OCI-M2 (cell line): ENCODE data around the gene WDR18.

Source experiments
- DNase-seq: peaks from one replicate; lab custom pipeline; 2025; ENCODE audit not compliant: unreplicated experiment; lab: John Stamatoyannopoulos, UW

WDR18 gene

DNA sequence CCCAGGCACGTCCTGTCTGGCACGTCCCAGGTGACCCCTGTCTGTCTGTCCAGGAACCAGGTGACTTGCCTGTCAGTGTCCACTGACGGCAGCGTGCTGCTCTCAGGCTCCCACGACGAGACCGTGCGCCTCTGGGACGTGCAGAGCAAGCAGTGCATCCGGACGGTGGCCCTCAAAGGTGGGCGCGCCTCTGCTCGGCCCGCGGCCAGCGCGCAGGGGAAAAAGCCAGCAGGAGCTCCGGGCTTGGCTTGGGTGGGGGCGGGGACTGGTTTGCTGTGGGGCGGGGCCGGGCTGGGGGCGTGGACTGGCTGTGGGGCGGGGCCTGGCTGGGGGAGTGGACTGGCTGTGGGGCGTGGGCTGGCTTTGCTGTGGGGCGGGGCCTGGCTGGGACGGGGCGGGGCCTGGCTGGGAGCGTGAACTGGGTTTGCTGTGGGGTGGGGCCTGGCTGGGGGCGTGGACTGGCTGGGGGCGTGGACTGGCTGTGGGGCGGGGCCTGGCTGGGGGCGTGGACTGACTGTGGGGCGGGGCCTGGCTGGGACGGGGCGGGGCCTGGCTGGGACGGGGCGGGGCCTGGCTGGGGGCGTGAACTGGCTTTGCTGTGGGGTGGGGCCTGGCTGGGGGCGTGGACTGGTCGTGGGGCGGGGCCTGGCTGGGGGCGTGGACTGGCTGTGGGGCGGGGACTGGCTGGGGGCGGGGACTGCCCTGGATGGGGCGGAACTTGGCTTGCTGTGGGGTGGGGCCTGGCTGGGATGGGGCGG, 7.2 kb downstream of the WDR18 start:
- DNase-seq: no peak

DNA sequence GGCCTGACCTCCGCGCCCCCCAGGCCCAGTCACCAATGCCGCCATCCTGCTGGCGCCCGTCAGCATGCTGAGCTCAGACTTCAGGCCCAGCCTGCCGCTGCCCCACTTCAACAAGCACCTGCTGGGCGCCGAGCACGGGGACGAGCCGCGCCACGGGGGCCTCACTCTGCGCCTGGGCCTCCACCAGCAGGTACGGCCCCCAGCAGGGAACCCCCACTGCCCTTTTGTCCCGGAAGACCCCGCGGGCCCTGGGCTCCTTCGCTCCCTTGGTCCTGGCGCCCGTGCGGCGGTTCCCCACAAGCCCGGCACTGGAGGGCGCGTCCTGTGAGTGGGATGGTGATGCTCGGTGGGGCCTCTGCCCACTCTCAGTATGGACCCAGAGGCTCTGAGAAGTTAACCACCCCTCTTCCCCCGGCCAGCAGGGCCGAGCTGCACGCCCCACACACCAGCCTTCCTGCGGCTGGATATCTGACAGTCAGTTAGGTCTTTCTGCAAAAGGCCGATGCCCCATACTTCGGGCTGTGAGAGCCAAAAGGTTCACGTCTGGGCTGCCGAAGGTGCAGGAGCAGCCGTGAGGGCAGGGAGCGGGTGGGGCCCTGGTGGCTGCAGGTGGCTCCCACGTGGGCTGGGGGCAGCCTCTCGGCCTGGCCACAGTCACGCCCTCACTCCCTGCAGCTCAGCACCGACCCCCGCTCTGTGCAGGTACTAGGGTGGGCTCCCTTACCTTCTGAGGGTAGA, 8.0 kb downstream of the WDR18 start:
- DNase-seq: no peak

DNA sequence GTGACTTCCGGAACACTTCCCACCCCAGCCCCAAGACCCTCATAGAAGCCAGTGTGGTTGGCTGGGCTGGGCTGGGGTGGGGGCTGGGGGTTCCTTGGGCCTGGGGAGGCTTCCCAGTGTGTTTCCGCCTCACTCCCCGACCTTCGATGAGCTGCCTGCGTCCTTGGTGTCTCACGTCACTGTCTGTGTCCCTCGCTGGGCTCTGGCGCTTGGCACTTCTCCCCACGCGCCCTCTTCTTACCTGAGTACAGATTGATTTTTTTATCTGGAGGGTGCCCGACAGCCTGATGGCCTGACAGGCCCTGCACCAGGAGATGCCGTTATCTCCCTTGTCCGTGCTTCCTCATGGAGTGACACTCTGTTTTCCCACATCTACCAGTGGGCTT, 8.5 kb downstream of the WDR18 start:
- DNase-seq: no peak

- no peak for DNase-seq
These were observed 9.3 kb downstream of the WDR18 start for GRCh38 chr19:993361-993830.

DNA sequence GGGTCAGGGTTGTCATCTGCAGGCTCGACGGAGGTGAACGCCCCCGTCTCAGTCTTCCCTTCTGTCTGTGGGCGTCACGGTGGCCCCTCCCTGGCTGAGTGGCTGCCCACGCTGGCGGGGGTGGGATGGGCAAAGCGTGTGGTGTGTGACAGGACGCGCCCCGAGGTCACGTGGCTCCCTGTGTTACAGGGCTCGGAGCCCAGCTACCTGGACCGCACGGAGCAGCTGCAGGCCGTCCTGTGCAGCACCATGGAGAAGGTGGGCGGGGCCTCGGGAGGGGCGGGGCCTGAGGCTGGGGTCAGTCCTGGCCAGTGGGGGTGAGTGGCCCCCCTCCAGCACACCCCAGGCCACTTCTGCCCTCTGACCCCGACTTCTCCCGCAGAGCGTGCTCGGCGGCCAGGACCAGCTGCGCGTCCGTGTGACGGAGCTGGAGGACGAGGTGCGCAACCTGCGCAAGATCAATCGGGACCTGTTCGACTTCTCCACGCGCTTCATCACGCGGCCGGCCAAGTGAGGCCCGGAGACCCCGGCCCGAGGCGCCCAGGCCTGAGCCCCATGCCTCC, 9.8 kb downstream of the WDR18 start:
- no peak for DNase-seq

GRCh38 chr19:994516-994915, 10.4 kb downstream of the WDR18 start:
- no peak for DNase-seq

- no peak for DNase-seq
These were observed 11.1 kb downstream of the WDR18 start for GRCh38 chr19:995051-995827.

DNA sequence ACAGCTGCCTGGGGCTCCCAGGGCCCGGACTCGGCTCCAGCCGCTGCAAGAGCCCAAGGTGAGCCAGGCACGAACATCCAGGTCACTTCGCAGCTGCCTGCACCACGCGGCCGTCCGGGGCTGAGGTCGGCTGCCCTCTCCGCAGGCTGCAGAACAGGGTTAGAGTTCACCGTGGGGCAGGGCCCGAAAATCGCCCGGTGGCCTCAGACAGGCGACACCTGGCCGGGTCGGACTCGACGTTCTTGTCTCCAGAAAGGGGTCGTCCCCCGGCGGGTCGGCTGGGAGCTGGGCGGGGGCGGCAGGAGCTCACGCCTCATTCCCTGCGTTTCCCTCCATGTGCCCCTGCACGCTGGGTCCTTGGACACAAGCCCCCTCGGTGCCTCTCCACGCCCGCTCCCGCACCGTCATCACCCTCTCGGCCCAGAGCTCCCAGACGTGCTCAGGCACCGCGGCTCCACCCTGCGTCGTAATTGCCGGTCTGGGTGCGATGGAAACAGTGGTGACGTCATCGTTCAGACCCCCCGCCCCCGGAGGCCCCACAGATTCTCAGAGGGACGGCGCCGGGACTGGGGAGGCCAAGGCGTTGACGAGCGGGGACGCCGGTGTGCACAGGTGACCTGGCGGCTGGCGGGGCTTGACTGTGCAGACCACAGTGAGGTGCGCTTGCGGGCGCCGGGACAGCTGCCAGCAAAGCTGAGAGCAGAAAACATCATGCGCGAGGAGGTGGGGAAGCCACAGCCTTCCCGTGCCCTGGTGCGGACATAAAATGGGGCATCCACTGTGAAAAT, 12.1 kb downstream of the WDR18 start:
- no peak for DNase-seq

DNA sequence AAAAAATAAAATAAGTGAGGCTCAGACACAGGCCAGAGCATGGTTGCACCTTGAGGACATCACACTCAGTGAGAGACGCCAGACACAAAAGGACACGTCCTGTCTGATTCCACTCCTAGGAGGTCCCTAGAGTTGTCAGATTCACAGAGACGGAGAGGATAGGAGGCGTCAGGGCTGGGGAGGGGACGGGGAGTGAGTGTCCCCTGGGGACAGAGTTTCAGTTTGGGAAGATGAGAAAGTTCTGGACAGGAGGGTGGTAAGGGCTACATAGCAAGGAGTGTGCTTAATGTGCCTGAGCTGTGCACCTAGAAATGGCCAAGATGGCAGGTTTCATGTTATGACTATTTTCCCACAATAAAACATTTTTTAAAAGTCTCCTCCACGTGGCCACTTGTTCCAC, 13.9 kb downstream of the WDR18 start:
- DNase-seq: no peak

DNA sequence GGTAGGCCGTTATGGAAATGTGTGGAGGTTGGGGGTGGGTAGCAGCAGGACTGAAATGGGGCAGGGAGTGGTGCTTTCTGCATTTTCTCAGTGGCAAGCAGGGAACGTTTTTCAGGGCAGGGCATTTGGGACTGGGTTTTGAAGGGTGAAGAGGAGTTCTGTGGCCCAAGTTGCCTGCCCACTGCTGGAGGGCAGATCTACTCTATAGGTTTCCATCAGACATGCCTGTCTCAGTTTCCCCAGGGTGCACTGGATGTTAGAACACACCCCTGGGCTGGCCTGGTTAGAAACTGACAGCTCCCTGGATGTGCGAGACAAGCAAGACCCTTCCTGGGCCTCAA, 15.2 kb downstream of the WDR18 start:
- DNase-seq: no peak

DNA sequence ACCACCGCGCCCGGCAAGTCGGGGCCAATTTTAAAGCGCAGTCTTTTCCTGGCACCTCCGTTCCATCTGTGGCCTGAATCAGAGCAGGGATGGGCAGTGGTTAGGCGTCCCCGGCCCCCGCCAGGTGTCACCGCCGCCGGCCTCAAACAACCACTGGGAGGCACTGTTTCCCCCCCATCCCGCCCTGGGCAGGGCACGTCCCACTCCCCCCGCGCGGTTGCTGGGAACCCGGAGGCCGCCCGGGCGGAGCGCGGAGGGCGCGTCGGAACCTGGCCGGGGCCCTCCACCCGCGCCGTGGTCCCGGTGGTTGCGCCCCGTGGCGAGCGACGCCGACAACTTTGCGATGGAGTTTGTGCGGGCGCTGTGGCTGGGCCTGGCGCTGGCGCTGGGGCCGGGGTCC, 15.9 kb downstream of the WDR18 start, which contains the start of gene GRIN3B:
Gene GRIN3B, plus strand, starts transcription at position 325 of the 400 bp plus-strand sequence. Its CDS starts 19 bp downstream, at position 344.
- DNase-seq: no peak

- DNase-seq: no peak
These were observed 16.7 kb downstream of the WDR18 start for GRCh38 chr19:1000591-1001537.

DNA sequence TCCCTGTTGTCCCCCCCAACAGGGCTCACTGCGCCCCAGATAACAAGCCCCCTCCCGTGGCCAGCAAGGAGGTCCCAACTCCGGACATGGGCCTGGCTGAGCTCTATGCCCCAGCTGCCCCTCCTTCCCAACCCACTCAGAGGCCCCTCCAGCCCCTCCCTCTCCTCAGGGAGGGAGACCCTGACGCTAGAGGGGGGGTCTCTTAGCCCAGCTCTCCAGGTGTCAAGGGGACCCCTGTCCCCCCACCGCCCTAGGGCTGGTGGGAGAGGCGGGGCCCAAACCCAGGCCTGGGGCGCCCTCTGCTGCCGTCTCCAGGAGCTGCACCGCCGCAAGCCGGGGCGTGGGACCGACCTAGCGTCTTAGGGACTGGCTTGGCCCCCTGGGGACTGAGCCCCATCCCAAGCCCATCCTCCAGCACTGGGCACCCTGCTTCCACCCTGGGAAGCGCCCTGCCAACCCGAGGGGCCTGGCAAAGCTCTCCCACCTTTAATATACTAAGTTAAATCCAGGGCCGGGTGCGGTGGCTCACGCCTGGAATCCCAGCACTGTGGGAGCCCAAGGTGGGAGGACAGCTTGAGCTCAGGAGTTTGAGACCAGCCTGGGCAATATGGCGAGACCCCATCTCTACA, 17.5 kb downstream of the WDR18 start:
- no peak for DNase-seq

DNA sequence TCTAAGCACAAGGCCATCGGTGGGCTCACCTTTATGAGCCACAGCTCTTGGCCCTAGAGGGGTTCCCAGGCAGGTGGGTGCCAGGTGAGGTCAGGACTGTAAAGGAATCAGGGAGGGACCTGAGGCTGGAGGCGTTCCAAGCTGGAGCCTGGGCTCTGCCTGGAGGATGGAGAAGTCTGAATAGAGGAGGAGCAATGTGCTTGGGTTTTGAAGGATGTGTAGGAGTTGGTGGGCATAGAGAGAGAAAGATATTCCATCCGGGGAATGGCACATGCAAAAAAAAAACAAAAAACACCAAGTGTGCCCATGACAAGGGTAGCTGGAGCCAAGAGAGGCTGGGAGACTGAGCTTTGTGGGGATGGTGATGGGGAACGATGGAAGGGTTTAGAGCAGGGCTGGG, 18.5 kb downstream of the WDR18 start:
- DNase-seq: no peak

GRCh38 chr19:1003283-1003682, 19.1 kb downstream of the WDR18 start:
- no peak for DNase-seq

- no peak for DNase-seq
These were observed 20.2 kb downstream of the WDR18 start for GRCh38 chr19:1004204-1004802.

DNA sequence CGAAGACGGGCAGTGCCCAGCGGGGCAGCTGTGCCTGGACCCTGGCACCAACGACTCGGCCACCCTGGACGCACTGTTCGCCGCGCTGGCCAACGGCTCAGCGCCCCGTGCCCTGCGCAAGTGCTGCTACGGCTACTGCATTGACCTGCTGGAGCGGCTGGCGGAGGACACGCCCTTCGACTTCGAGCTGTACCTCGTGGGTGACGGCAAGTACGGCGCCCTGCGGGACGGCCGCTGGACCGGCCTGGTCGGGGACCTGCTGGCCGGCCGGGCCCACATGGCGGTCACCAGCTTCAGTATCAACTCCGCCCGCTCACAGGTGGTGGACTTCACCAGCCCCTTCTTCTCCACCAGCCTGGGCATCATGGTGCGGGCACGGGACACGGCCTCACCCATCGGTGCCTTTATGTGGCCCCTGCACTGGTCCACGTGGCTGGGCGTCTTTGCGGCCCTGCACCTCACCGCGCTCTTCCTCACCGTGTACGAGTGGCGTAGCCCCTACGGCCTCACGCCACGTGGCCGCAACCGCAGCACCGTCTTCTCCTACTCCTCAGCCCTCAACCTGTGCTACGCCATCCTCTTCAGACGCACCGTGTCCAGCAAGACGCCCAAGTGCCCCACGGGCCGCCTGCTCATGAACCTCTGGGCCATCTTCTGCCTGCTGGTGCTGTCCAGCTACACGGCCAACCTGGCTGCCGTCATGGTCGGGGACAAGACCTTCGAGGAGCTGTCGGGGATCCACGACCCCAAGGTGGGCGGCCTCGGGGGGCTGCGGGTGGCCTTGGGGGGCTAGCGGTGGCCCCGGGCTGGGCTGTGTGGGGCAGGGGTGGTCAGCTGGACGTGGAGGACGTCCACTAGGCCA, 20.9 kb downstream of the WDR18 start:
- no peak for DNase-seq
